Testis (tissue), 2 donors: Measurements from ENCODE around the gene HSF5.

Experiments used
- CTCF ChIP-seq, 3 experiments: fragments of 450-650 bp in 2 of 3; fragments of 200-600 bp in 1 of 3; sonication (generic) in 1 of 3; IDR thresholded peaks; one replicate each; pipeline ENCODE4 v1.5.1; 2016 to 2019; ENCODE audit warnings: antibody characterized with exemption in 3 of 3, mild to moderate bottlenecking in 2 of 3, moderate library complexity in 1 of 3
- POLR2A ChIP-seq: fragments of 450-650 bp; IDR thresholded peaks from one replicate; pipeline ENCODE4 v1.6.1; 2017; ENCODE audit warnings: antibody characterized with exemption, mild to moderate bottlenecking, moderate library complexity

DNA sequence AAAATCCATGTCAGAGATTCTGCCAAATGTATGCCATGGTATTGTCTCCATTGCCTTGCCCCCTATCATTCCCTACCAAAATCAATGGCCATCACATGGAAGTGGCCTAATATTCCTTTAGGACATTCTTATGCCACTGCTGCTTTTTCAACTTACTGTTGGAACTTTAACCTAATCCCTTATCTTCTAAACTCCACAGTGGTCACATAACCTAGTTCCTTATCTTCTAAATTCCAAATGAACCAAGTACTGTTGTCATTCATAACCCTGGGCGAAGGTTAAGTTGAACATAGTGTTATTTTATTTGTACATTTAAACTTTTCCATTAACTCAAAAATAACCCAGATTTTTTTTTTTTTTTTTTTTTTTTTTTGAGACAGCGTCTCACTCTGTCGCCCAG lies 3.6 kb downstream of the HSF5 start:
- TF ChIP-seq CTCF (IDR thresholded peaks at IDR 0.05) (no peak), POLR2A (no peak)
